Panc1 (cell line): ENCODE results near the gene NMS. TPM values are rescaled to one million over a fixed set of nuclear protein-coding genes. Genes with fewer than 3 reads are reported as not detected.
"Not testable (repeated sequence)": the region's sequence is repeated elsewhere in the genome, so short reads cannot be mapped to it uniquely, and the experiment has no call there.

ENCODE experiments used
- ATAC-seq: fragments of 200-7000 bp; cut with Tn5 transposase; 2 replicates; pipeline ENCODE4 v1.9.1; 2020; ENCODE audit warnings: mild to moderate bottlenecking, moderate library complexity
- BruUV-seq: library from RNA; stranded (reverse); fragments of 400-500 nt; replicated peaks from 2 replicates; lab custom pipeline; 2021; lab: Mats Ljungman, UMichigan
- CTCF ChIA-PET: fragments of 300-600 bp; sonication (Branson Sonifier 250); formaldehyde crosslinking; loops from one replicate; lab custom pipeline; 2022; ENCODE audit warnings: antibody characterized with exemption; lab: Charles Lee
- POLR2A ChIA-PET: fragments of 300-600 bp; sonication (Branson Sonifier 250); formaldehyde crosslinking; loops from one replicate; lab custom pipeline; 2022; ENCODE audit warnings: antibody characterized with exemption; lab: Charles Lee
- DNase-seq: peaks from one replicate; pipeline ENCODE4 v3.0.0-alpha.2; 2010; ENCODE audit warnings: low read depth, low spot score
- H3K27ac ChIP-seq: 2 replicates; pipeline ENCODE4 v1.5.1; 2011; ENCODE audit warnings: mild to moderate bottlenecking, low read length, inconsistent platforms
- H3K27me3 ChIP-seq: fragments of 200-500 bp; sonication (Bioruptor generic); 2 replicates; pipeline ENCODE4 v1.6.0; 2014; ENCODE audit warnings: low read length, inconsistent platforms; ENCODE audit not compliant: control insufficient read depth, insufficient read depth
- H3K36me3 ChIP-seq: fragments of 200-500 bp; sonication (Bioruptor generic); 2 replicates; pipeline ENCODE4 v1.5.1; 2014; ENCODE audit warnings: inconsistent platforms, mild to moderate bottlenecking, low read length, moderate library complexity; ENCODE audit not compliant: control insufficient read depth, insufficient read depth
- H3K4me1 ChIP-seq: 2 replicates; pipeline ENCODE4 v1.5.1; 2011; ENCODE audit warnings: inconsistent platforms, mild to moderate bottlenecking, low read length, moderate library complexity; ENCODE audit not compliant: control insufficient read depth, insufficient read depth
- H3K4me3 ChIP-seq, 2 experiments: 2 replicates each; pipeline ENCODE4 v1.5.1; 2011 to 2012; ENCODE audit warnings: low read depth in 2 of 2, low read length in 2 of 2, mild to moderate bottlenecking in 2 of 2, inconsistent platforms in 1 of 2, moderate library complexity in 1 of 2
- H3K9me3 ChIP-seq: fragments of 200-500 bp; sonication (Bioruptor generic); 2 replicates; pipeline ENCODE4 v1.5.1; 2014; ENCODE audit warnings: low read depth, mild to moderate bottlenecking, inconsistent platforms, low read length, moderate library complexity; ENCODE audit not compliant: control insufficient read depth, insufficient read depth
- POLR2AphosphoS5 ChIP-seq: IDR thresholded peaks from 2 replicates; pipeline ENCODE4 v1.6.1; 2012; ENCODE audit warnings: mild to moderate bottlenecking, low read depth, low read length, moderate library complexity
- REST ChIP-seq, 2 experiments: IDR thresholded peaks; 2 replicates each; pipeline ENCODE4 v1.6.1; 2011 to 2012; ENCODE audit warnings: low read depth in 2 of 2, control low read depth in 1 of 2, low read length in 1 of 2, mild to moderate bottlenecking in 1 of 2, moderate library complexity in 1 of 2; ENCODE audit not compliant: insufficient read depth in 1 of 2
- SIN3A ChIP-seq: IDR thresholded peaks from 2 replicates; pipeline ENCODE4 v1.6.1; 2012; ENCODE audit warnings: low read depth, mild to moderate bottlenecking, low read length, moderate library complexity, borderline replicate concordance; ENCODE audit not compliant: insufficient read depth
- TCF7L2 ChIP-seq: IDR thresholded peaks from 2 replicates; pipeline ENCODE4 v1.6.1; 2011; ENCODE audit warnings: mild to moderate bottlenecking, low read depth, low read length, inconsistent platforms
- in situ Hi-C: cut with HindIII; loops from 2 replicates; pipeline ENCODE4 v1.10.0; 2016; ENCODE audit warnings: low sequenced_read_pairs, low pct_unique_long_range_greater_than_20kb
- intact Hi-C: fragments of 100-400 bp; cut with micrococcal nuclease; formaldehyde crosslinking; loops from one replicate; pipeline ENCODE4 v1.10.0; 2022; ENCODE audit not compliant: unreplicated experiment
- total RNA-seq: library from RNA; stranded (reverse); gene quantifications from one replicate; pipeline ENCODE4 v1.2.1, GENCODE V29; 2021; ENCODE audit not compliant: unreplicated experiment
- TF ChIP-seq, protein P1 (sequence below): fragments of 450-650 bp; IDR thresholded peaks from 2 replicates; pipeline ENCODE4 v1.5.1; 2017; ENCODE audit warnings: mild to moderate bottlenecking

Gene NMS
- total RNA-seq, 1 experiment from 2014 or later, result not detected

DNA sequence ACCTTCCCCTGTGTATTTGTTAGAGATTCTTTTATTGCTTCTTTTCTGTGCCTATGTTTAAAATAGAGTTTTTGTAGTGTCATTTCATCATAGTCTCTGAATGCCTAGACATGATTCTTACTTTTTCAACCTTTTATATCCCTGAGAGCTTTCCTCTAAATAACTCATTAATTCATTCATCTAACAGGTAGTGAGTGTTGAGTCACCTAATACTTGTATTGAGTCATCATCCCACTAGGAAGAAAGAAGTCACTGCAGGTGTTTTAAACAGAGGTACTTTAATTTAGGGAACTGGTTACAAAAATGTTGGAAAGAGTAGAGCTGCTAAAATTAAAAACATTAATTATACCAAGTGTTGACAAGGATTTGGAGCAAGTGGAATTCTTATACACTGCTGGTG, 18.5 kb upstream of the NMS start:
- ChIA-PET CTCF (no interaction called here), POLR2A (no interaction called here)
- H3K36me3 ChIP-seq, result no peaks in the 10 kb centered on the region
- H3K4me1 ChIP-seq, result no peaks in the 10 kb centered on the region
- BruUV-seq, result no TSS peak
- intact Hi-C loops (no loop called here), in situ Hi-C loops (no loop called here)
- no peak overlapping the region for H3K4me3 ChIP-seq
- no peak overlapping the region for H3K27ac ChIP-seq
- DNase-seq (no peak), ATAC-seq (no peak)
- H3K27me3 ChIP-seq, result 0 out of 2 replicates have a peak, but pooled peaks cover 4% of the 10 kb centered on the region
- peaks cover 10% of the 10 kb centered on the region; the same call in 1 of the 2 replicates for H3K9me3 ChIP-seq
- TF ChIP-seq SIN3A (no peak), POLR2AphosphoS5 (no peak), TCF7L2 (no peak), REST (IDR thresholded peaks at IDR 0.05; ENCODE audit: insufficient read depth in 1 of 2, low read depth in 2 of 2, low read length in 1 of 2) (no peak)
- TF ChIP-seq, protein P1, sequence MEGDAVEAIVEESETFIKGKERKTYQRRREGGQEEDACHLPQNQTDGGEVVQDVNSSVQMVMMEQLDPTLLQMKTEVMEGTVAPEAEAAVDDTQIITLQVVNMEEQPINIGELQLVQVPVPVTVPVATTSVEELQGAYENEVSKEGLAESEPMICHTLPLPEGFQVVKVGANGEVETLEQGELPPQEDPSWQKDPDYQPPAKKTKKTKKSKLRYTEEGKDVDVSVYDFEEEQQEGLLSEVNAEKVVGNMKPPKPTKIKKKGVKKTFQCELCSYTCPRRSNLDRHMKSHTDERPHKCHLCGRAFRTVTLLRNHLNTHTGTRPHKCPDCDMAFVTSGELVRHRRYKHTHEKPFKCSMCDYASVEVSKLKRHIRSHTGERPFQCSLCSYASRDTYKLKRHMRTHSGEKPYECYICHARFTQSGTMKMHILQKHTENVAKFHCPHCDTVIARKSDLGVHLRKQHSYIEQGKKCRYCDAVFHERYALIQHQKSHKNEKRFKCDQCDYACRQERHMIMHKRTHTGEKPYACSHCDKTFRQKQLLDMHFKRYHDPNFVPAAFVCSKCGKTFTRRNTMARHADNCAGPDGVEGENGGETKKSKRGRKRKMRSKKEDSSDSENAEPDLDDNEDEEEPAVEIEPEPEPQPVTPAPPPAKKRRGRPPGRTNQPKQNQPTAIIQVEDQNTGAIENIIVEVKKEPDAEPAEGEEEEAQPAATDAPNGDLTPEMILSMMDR, result no peak

DNA sequence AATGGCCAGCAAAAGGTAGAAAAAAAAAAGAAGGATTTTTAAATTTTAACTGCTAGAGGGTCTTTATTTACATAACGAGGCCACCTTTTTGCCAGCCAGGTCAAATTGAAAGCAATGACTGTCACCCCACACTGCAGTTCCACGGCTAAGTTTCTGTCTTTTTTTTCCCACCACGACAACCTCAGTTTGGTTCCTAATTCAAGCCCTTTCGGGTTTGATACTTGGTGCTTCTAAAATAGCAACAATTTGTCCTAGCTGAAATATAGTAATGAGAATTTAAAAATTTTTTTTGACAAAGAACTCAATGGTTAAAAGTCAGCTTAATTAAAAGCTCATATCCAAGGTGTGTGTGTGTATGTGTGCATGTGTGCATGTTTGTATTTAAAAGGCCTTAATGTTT, 16.4 kb upstream of the NMS start:
- 0 out of 2 replicates have a peak, but pooled peaks cover 4% of the 10 kb centered on the region for H3K27me3 ChIP-seq
- TF ChIP-seq TCF7L2, result no peak
- no peak for TF ChIP-seq POLR2AphosphoS5
- no peak for TF ChIP-seq SIN3A
- TF ChIP-seq, protein P1, result no peak
- TF ChIP-seq REST (IDR thresholded peaks at IDR 0.05; ENCODE audit: insufficient read depth in 1 of 2, low read depth in 2 of 2, low read length in 1 of 2), result no peak
- no TSS peak for BruUV-seq
- H3K4me1 ChIP-seq, result no peaks in the 10 kb centered on the region
- H3K36me3 ChIP-seq, result no peaks in the 10 kb centered on the region
- ATAC-seq (no peak), DNase-seq (no peak)
- H3K27ac ChIP-seq, result no peak overlapping the region
- CTCF ChIA-PET, result no interaction called here
- intact Hi-C loops (no loop called here), in situ Hi-C loops (no loop called here)
- H3K4me3 ChIP-seq, result no peak overlapping the region
- POLR2A ChIA-PET, result no interaction called here
- H3K9me3 ChIP-seq, result peaks cover 17% of the 10 kb centered on the region; the same call in 1 of the 2 replicates

- intact Hi-C loops, in situ Hi-C loops, H3K4me1 ChIP-seq, ATAC-seq, CTCF ChIA-PET, H3K4me3 ChIP-seq, H3K27me3 ChIP-seq, H3K36me3 ChIP-seq, DNase-seq, POLR2A ChIA-PET, BruUV-seq, H3K27ac ChIP-seq: not testable (repeated sequence)
- peaks cover 17% of the 10 kb centered on the region; the same call in 1 of the 2 replicates for H3K9me3 ChIP-seq
Measured at GRCh38 chr2:100456357-100456756, 13.9 kb upstream of the NMS start.
